HEK293 (cell line): Measurements from ENCODE around the gene MAP1B.

ENCODE experiments used
- CTCF ChIA-PET: fragments of 350-600 bp; formaldehyde crosslinking; extraction: SDS; loops from one replicate; lab custom pipeline; 2021; ENCODE audit warnings: antibody characterized with exemption; lab: Yijun Ruan, JAX
- POLR2A ChIA-PET: fragments of 300-600 bp; formaldehyde crosslinking; extraction: SDS; loops from one replicate; lab custom pipeline; 2020; ENCODE audit warnings: antibody characterized with exemption, inconsistent platforms; lab: Yijun Ruan, JAX
- H3K27ac ChIP-seq: fragments of 200-500 bp; sonication (Bioruptor generic); 2 replicates; pipeline ENCODE4 v1.5.1; 2014; ENCODE audit warnings: low read depth, low read length, control low read depth, inconsistent platforms; ENCODE audit errors: extremely low read depth
- H3K36me3 ChIP-seq, 2 experiments: fragments of 200-500 bp in 1 of 2; sonication (Bioruptor generic) in 1 of 2; 1 replicate in 1 of 2; 2 replicates in 1 of 2; pipeline ENCODE4 v1.5.1; 2014 to 2017; ENCODE audit warnings: inconsistent platforms in 2 of 2, low read length in 2 of 2; ENCODE audit not compliant: control insufficient read depth in 2 of 2, insufficient read depth in 1 of 2
- H3K4me1 ChIP-seq: fragments of 200-500 bp; sonication (Bioruptor generic); 2 replicates; pipeline ENCODE4 v1.5.1; 2014; ENCODE audit warnings: mild to moderate bottlenecking, low read length, inconsistent platforms; ENCODE audit not compliant: control insufficient read depth, insufficient read depth
- H3K4me3 ChIP-seq: 2 replicates; pipeline ENCODE4 v1.5.1; 2011; ENCODE audit warnings: low read depth, mild to moderate bottlenecking, control low read depth, low read length, moderate library complexity
- H3K9me3 ChIP-seq: fragments of 200-500 bp; sonication (Bioruptor generic); 2 replicates; pipeline ENCODE4 v1.5.1; 2014; ENCODE audit warnings: low read depth, low read length, inconsistent platforms; ENCODE audit not compliant: control insufficient read depth, insufficient read depth
- GLIS1 ChIP-seq: fragments of 450-650 bp; formaldehyde crosslinking; IDR thresholded peaks from 2 replicates; pipeline ENCODE4 v1.5.1; 2016; ENCODE audit warnings: missing biosample characterization, missing genetic modification characterization
- PRDM4 ChIP-seq: fragments of 450-650 bp; formaldehyde crosslinking; IDR thresholded peaks from 2 replicates; pipeline ENCODE4 v1.5.1; 2017; ENCODE audit warnings: missing biosample characterization, missing genetic modification characterization
- SETDB1 ChIP-seq: IDR thresholded peaks from one replicate; pipeline ENCODE4 v1.6.1; 2017; ENCODE audit warnings: mild to moderate bottlenecking, low read length, moderate library complexity, mixed read lengths; ENCODE audit not compliant: insufficient read length
- TCF7L2 ChIP-seq: IDR thresholded peaks from 2 replicates; pipeline ENCODE4 v1.6.1; 2011; ENCODE audit warnings: low read depth, mild to moderate bottlenecking, inconsistent platforms, low read length, moderate library complexity, borderline replicate concordance
- ZBTB10 ChIP-seq: fragments of 450-650 bp; formaldehyde crosslinking; IDR thresholded peaks from 2 replicates; pipeline ENCODE4 v1.5.1; 2016; ENCODE audit warnings: missing biosample characterization, missing genetic modification characterization
- ZBTB49 ChIP-seq: fragments of 450-650 bp; formaldehyde crosslinking; IDR thresholded peaks from 2 replicates; pipeline ENCODE4 v1.5.1; 2016; ENCODE audit warnings: missing biosample characterization, missing genetic modification characterization, low read depth
- ZEB2 ChIP-seq: fragments of 450-650 bp; formaldehyde crosslinking; IDR thresholded peaks from 2 replicates; pipeline ENCODE4 v1.5.1; 2016; ENCODE audit warnings: missing biosample characterization, missing genetic modification characterization
- ZFP41 ChIP-seq: fragments of 450-650 bp; formaldehyde crosslinking; IDR thresholded peaks from 2 replicates; pipeline ENCODE4 v1.5.1; 2016; ENCODE audit warnings: missing biosample characterization, missing genetic modification characterization, borderline replicate concordance
- ZIC2 ChIP-seq: fragments of 450-650 bp; formaldehyde crosslinking; IDR thresholded peaks from 2 replicates; pipeline ENCODE4 v1.5.1; 2016; ENCODE audit warnings: missing biosample characterization, missing genetic modification characterization
- ZNF146 ChIP-seq: fragments of 450-650 bp; formaldehyde crosslinking; IDR thresholded peaks from 2 replicates; pipeline ENCODE4 v1.5.1; 2016; ENCODE audit warnings: missing biosample characterization, missing genetic modification characterization
- ZNF202 ChIP-seq: fragments of 450-650 bp; formaldehyde crosslinking; IDR thresholded peaks from 2 replicates; pipeline ENCODE4 v1.5.1; 2016; ENCODE audit warnings: missing biosample characterization, missing genetic modification characterization, borderline replicate concordance
- ZNF580 ChIP-seq: fragments of 450-650 bp; formaldehyde crosslinking; IDR thresholded peaks from 2 replicates; pipeline ENCODE4 v1.5.1; 2016; ENCODE audit warnings: missing biosample characterization, missing genetic modification characterization
- ZNF660 ChIP-seq: fragments of 450-650 bp; IDR thresholded peaks from 2 replicates; pipeline ENCODE4 v1.5.1; 2018; ENCODE audit warnings: missing biosample characterization, mild to moderate bottlenecking, missing genetic modification characterization
- ZNF692 ChIP-seq: fragments of 450-650 bp; formaldehyde crosslinking; IDR thresholded peaks from 2 replicates; pipeline ENCODE4 v1.5.1; 2016; ENCODE audit warnings: missing biosample characterization, missing genetic modification characterization
- ZNF785 ChIP-seq: fragments of 450-650 bp; formaldehyde crosslinking; IDR thresholded peaks from 2 replicates; pipeline ENCODE4 v1.5.1; 2016; ENCODE audit warnings: missing biosample characterization, missing genetic modification characterization

MAP1B gene

GRCh38 chr5:72093824-72094223, 13.5 kb upstream of the MAP1B start:
- POLR2A ChIA-PET, result interaction anchor here (0.5 kb wide), 1 partner anchor 155 kb away, joined by 7 read pairs; no protein-coding TSS in a partner anchor
- TF ChIP-seq ZNF692 (tag by site-specific recombination), result no peak
- no peaks in the 10 kb centered on the region for H3K9me3 ChIP-seq
- H3K4me3 ChIP-seq, result no peak overlapping the region
- no peak overlapping the region for H3K27ac ChIP-seq
- no peaks in the 10 kb centered on the region for H3K36me3 ChIP-seq
- CTCF ChIA-PET, result interaction anchor here (0.7 kb wide), 1 partner anchor 405 kb away, joined by 3 read pairs; no protein-coding TSS in a partner anchor
- H3K4me1 ChIP-seq, result no peaks in the 10 kb centered on the region

- CTCF ChIA-PET, result interaction anchor here (1.3 kb wide), 1 partner anchor 9 kb away, joined by 3 read pairs; no protein-coding TSS in a partner anchor
- no peak overlapping the region for H3K4me3 ChIP-seq
- no peak for TF ChIP-seq ZNF660 (tag by site-specific recombination)
- TF ChIP-seq ZIC2, result no peak
- no peaks in the 10 kb centered on the region for H3K9me3 ChIP-seq
- no peaks in the 10 kb centered on the region for H3K36me3 ChIP-seq
- POLR2A ChIA-PET, result no interaction called here
- H3K27ac ChIP-seq, result no peak overlapping the region
- no peaks in the 10 kb centered on the region for H3K4me1 ChIP-seq
Measured at GRCh38 chr5:72096602-72097188, 10.6 kb upstream of the MAP1B start.

- Histone ChIP-seq H3K36me3 (no peaks in the 10 kb centered on the region), H3K27ac (no peak overlapping the region), H3K4me3 (no peak overlapping the region), H3K4me1 (no peaks in the 10 kb centered on the region; the same call in 1 of the 2 replicates), H3K9me3 (no peaks in the 10 kb centered on the region)
- ChIA-PET CTCF (interaction anchor here (0.6 to 1.1 kb wide), 2 partner anchors 56 to 404 kb away, joined by 3 to 6 read pairs; no protein-coding TSS in a partner anchor), POLR2A (no interaction called here)
- no peak for TF ChIP-seq GLIS1 (tag by site-specific recombination)
- no peak for TF ChIP-seq ZNF580
- no peak for TF ChIP-seq SETDB1
- no peak for TF ChIP-seq ZNF202 (tag by site-specific recombination)
- TF ChIP-seq ZBTB49 (tag by site-specific recombination), result no peak
- TF ChIP-seq ZNF146 (tag by site-specific recombination), result no peak
- TF ChIP-seq ZEB2 (tag by site-specific recombination), result no peak
- no peak for TF ChIP-seq ZNF785 (tag by site-specific recombination)
- TF ChIP-seq ZBTB10, result no peak
- TF ChIP-seq PRDM4, result no peak
- no peak for TF ChIP-seq ZFP41 (tag by site-specific recombination)
- TF ChIP-seq TCF7L2, result no peak
Measured at GRCh38 chr5:72101828-72102227, 5.4 kb upstream of the MAP1B start.
